Stimulated activated naive CD4-positive, alpha-beta T cell treated with Interleukin-2 at 50 U/mL for 16 hours (primary cell): ENCODE data around the gene FANK1.
"Not testable (repeated sequence)": the region's sequence is repeated elsewhere in the genome, so short reads cannot be mapped to it uniquely, and the experiment has no call there.

Source experiments
- DNase-seq: peaks from one replicate; lab custom pipeline; 2025; lab: John Stamatoyannopoulos, UW

Gene FANK1

GRCh38 chr10:125928928-125929585 is 32.7 kb downstream of the FANK1 start:
- no peak for DNase-seq

- no peak for DNase-seq
Observed at GRCh38 chr10:125929618-125930017, 33.3 kb downstream of the FANK1 start.

GRCh38 chr10:125933693-125934092 is 37.3 kb downstream of the FANK1 start:
- no peak for DNase-seq

- DNase-seq: no peak
Observed at GRCh38 chr10:125936331-125936730, 40.0 kb downstream of the FANK1 start.

- DNase-seq: no peak
Observed at GRCh38 chr10:125940515-125940914, 44.2 kb downstream of the FANK1 start.

GRCh38 chr10:125951290-125951689 is 54.9 kb downstream of the FANK1 start:
- no peak for DNase-seq

- DNase-seq: no peak
Observed at GRCh38 chr10:125953778-125954385, 57.5 kb downstream of the FANK1 start.

GRCh38 chr10:125955766-125956165 is 59.4 kb downstream of the FANK1 start:
- no peak for DNase-seq

GRCh38 chr10:125961743-125962142 is 65.4 kb downstream of the FANK1 start:
- DNase-seq: no peak

- DNase-seq: no peak
Observed at GRCh38 chr10:125962200-125962599, 65.8 kb downstream of the FANK1 start.

- no peak for DNase-seq
Observed at GRCh38 chr10:125964558-125964957, 68.2 kb downstream of the FANK1 start.

GRCh38 chr10:125967533-125967932 is 71.2 kb downstream of the FANK1 start:
- DNase-seq: no peak

GRCh38 chr10:125970077-125970630 is 73.8 kb downstream of the FANK1 start:
- not testable (repeated sequence) for DNase-seq

GRCh38 chr10:125976960-125977605 is 80.7 kb downstream of the FANK1 start:
- DNase-seq: no peak

- DNase-seq: no peak
Observed at GRCh38 chr10:125979976-125980375, 83.6 kb downstream of the FANK1 start.

- no peak for DNase-seq
Observed at GRCh38 chr10:125980521-125981035, 84.2 kb downstream of the FANK1 start.

- no peak for DNase-seq
Observed at GRCh38 chr10:125982260-125982948, 86.0 kb downstream of the FANK1 start.

GRCh38 chr10:125983161-125983560 is 86.8 kb downstream of the FANK1 start:
- DNase-seq: no peak

- no peak for DNase-seq
Observed at GRCh38 chr10:125983656-125984055, 87.3 kb downstream of the FANK1 start.

GRCh38 chr10:125984346-125984745 is 88.0 kb downstream of the FANK1 start:
- no peak for DNase-seq

GRCh38 chr10:125984865-125985495 is 88.6 kb downstream of the FANK1 start:
- DNase-seq: no peak
